Heart left ventricle (tissue), 13 donors: Measurements from ENCODE around the gene SND1.

Experiments used
- POLR2A ChIP-seq, 2 donors: fragments of 450-650 bp; IDR thresholded peaks; one replicate each; pipeline ENCODE4 v1.6.1; 2017; ENCODE audit warnings: antibody characterized with exemption in 2 of 2, mild to moderate bottlenecking in 2 of 2, moderate library complexity in 2 of 2
- TF ChIP-seq, protein P1 (sequence below), 12 donors: fragments of 200-600 bp; sonication (generic) in 4 of 12; IDR thresholded peaks; one replicate each; pipeline versions ENCODE4 v1.5.0 to v1.8.0; 2018 to 2022; ENCODE audit warnings: antibody characterized with exemption in 12 of 12, mild to moderate bottlenecking in 5 of 12
- donor health status: ischemic (EF 13 %, LVEDD 7.1; RV severe dilation, severe dysfunction).
- donor health status: DM: no; HTN: yes; CAD: no.
- donor health status: DM: no; HTN: no; CAD: no.
- donor health status: ischemic (EF 25% LVEDD 6.9; RV normal size, moderate dysfunction).
- donor health status: ischemic (EF 25% LVEDD 5.7; RV mildly dilated, moderate dysfunction).
- donor health status: ischemic (EF 35%, LVEDD 5.7; RV mildly dilated, moderate dysfunction).
- donor health status: nonischemic (EF 11% LVEDD 7.7; RV severe dilation, severe dysfunction).
- donor health status: DM: yes; HTN: yes; CAD: no.
- donor health status: PGD.
- donor health status: ischemic (EF 29% LVEDD 5.4; RV normal size, mild dysfunction).
- donor health status: nonischemic (EF 23%, LVEDD 6.1; RV moderate dilation, normal function).

DNA sequence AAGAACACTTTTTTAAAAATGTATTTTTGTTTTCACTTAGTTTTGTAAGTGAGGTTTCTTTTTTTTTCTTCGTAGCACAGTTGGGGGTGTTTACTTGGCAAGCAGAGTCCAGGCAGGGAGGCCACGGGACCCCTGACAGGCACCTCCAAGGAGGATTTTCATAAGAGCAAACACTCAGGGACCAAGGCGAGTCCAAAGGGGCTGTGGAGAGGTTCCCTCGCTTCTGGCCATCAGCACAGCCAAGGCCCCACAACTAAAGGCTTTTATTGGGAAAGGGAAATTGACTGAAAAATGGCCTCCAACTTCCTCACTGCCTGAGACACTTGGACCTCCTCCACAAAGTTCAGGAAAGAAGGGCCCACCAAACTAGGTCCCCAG is 205.5 kb downstream of the SND1 start:
- TF ChIP-seq, protein P1, sequence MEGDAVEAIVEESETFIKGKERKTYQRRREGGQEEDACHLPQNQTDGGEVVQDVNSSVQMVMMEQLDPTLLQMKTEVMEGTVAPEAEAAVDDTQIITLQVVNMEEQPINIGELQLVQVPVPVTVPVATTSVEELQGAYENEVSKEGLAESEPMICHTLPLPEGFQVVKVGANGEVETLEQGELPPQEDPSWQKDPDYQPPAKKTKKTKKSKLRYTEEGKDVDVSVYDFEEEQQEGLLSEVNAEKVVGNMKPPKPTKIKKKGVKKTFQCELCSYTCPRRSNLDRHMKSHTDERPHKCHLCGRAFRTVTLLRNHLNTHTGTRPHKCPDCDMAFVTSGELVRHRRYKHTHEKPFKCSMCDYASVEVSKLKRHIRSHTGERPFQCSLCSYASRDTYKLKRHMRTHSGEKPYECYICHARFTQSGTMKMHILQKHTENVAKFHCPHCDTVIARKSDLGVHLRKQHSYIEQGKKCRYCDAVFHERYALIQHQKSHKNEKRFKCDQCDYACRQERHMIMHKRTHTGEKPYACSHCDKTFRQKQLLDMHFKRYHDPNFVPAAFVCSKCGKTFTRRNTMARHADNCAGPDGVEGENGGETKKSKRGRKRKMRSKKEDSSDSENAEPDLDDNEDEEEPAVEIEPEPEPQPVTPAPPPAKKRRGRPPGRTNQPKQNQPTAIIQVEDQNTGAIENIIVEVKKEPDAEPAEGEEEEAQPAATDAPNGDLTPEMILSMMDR (IDR thresholded peaks at IDR 0.05): no peak
- no peak for TF ChIP-seq POLR2A (IDR thresholded peaks at IDR 0.05)
